GM12891 (cell line): ENCODE data around the gene BMI1.

ENCODE experiments used
- DNase-seq: peaks from one replicate; pipeline ENCODE4 v3.0.0; 2011; ENCODE audit warnings: low spot score; ENCODE audit not compliant: insufficient read length
- FAIRE-seq: peaks from 2 replicates; lab custom pipeline; 2011; peaks lifted over from hg19 to GRCh38; lab: Jason Lieb, UNC
- PAX5 ChIP-seq: IDR thresholded peaks from 2 replicates; pipeline ENCODE4 v1.6.1; 2011; ENCODE audit warnings: low read length, moderate library complexity, mild to moderate bottlenecking; ENCODE audit not compliant: insufficient read depth, severe bottlenecking
- POLR2A ChIP-seq: IDR thresholded peaks from 2 replicates; pipeline ENCODE4 v1.6.1; 2011; ENCODE audit warnings: low read depth, low read length, control low read depth
- POLR2AphosphoS5 ChIP-seq: IDR thresholded peaks from 2 replicates; pipeline ENCODE4 v1.6.1; 2011; ENCODE audit warnings: low read depth, low read length, control low read depth
- POU2F2 ChIP-seq: IDR thresholded peaks from 2 replicates; pipeline ENCODE4 v1.6.1; 2011; ENCODE audit warnings: low read depth, mild to moderate bottlenecking, control low read depth, low read length, moderate library complexity
- SPI1 ChIP-seq: IDR thresholded peaks from 2 replicates; pipeline ENCODE4 v1.6.1; 2011; ENCODE audit warnings: low read depth, low read length, control low read depth
- TAF1 ChIP-seq: IDR thresholded peaks from 2 replicates; pipeline ENCODE4 v1.6.1; 2011; ENCODE audit warnings: low read depth, low read length, control low read depth

BMI1 gene

DNA sequence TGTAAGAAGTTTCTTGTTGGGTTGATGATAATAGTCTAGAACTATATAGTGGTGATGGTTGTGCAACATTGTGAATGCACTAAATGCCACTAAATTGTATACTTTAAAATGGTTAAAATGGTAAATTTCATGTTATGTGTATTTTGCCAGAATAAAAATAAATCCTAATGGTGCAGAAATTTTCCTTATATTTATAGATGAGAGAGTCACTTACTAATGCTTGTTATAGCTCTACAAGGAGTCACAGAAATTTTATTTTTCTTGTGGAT lies 45.5 kb downstream of the BMI1 start:
- no peak for FAIRE-seq
- no peak for DNase-seq
- no peak for TF ChIP-seq POLR2AphosphoS5
- TF ChIP-seq TAF1, result no peak
- TF ChIP-seq PAX5, result no peak
- TF ChIP-seq SPI1, result no peak
- TF ChIP-seq POU2F2, result no peak
- TF ChIP-seq POLR2A, result no peak

DNA sequence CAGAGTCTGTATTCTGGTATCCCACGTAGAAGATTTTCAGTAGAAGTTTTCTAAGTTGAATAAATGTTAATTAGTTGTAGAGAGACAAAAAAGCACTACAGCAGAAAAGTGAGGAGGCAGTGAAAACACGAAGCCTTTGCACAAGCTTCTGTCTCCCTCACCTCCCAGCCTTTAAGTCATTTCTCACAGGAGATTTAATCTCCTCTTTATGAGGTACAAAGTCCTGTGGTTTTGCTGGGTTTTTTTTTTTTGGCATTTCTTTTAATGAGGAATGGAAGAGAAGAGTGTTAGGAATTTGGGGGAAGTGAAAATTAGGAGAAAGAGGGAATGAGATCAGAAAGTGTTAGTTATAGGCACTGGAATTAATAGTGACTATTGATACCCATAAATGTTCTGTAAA lies 45.9 kb downstream of the BMI1 start:
- no peak for DNase-seq
- TF ChIP-seq TAF1, result no peak
- no peak for FAIRE-seq

DNA sequence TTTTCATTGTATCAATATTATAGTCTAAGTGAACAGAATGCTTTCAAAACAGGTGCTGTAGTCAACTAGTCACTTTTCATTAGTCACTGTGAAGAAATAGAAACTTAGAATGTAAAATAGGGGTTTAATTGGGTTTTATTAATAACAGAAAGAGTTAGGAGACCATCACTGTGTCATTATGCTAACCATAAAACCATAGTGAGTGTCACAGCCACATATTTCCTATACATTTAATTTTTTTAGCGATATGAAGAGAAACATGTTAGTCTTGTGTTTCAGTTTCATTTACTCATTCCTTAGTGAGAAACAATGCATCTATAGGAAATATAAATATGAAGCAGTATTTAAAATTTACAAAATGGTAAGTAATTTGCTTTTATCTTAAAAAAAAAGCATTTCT lies 46.6 kb downstream of the BMI1 start:
- TF ChIP-seq TAF1, result no peak
- no peak for TF ChIP-seq PAX5
- no peak for TF ChIP-seq SPI1
- no peak for TF ChIP-seq POU2F2
- TF ChIP-seq POLR2AphosphoS5, result no peak
- TF ChIP-seq POLR2A, result no peak
- FAIRE-seq (no peak), DNase-seq (no peak)

DNA sequence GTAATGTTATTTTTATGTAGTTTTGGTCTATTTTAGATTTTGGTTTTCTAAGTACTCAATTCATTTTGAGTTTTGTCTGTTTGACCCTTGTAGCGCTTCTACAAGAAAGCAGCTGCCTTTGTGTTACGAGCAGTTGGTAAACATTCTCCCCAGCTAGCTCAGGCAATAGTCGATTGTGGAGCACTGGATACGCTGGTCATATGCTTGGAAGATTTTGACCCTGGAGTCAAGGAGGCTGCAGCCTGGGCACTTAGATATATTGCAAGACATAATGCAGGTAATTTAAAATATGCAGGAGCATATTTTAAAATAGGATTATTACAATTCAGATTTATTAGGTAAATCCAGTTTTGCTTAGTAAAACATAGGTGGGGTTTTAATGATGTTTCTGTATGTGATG lies 47.5 kb downstream of the BMI1 start:
- DNase-seq, result no peak
- no peak for FAIRE-seq

DNA sequence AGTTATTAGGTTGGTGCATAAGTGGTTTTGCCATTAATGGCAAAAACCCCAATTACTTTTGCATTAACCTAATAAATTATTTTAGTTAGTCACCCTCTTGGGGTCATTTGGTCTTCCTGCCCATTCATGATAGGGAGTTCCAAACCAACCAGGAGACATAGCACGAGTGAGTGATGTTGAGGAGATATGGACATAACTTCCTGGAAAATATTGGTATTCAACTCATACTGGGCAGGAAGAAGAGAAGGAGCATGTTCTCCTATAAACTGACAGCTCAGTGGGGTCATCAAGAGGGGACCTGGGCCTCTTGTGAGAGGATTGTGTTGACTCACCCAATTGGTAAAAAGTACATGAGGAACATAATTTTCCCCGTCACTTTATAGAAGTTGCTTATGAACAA lies 48.1 kb downstream of the BMI1 start:
- DNase-seq, result no peak
- TF ChIP-seq SPI1 (no peak), POLR2AphosphoS5 (no peak), POU2F2 (no peak), TAF1 (no peak), POLR2A (no peak), PAX5 (no peak)
- no peak for FAIRE-seq

More for the DNA sequence above, 47.5 kb downstream of the BMI1 start:
- TF ChIP-seq POLR2A, result no peak
- TF ChIP-seq POLR2AphosphoS5, result no peak
- no peak for TF ChIP-seq SPI1
- no peak for TF ChIP-seq POU2F2
- no peak for TF ChIP-seq PAX5
- no peak for TF ChIP-seq TAF1

DNA sequence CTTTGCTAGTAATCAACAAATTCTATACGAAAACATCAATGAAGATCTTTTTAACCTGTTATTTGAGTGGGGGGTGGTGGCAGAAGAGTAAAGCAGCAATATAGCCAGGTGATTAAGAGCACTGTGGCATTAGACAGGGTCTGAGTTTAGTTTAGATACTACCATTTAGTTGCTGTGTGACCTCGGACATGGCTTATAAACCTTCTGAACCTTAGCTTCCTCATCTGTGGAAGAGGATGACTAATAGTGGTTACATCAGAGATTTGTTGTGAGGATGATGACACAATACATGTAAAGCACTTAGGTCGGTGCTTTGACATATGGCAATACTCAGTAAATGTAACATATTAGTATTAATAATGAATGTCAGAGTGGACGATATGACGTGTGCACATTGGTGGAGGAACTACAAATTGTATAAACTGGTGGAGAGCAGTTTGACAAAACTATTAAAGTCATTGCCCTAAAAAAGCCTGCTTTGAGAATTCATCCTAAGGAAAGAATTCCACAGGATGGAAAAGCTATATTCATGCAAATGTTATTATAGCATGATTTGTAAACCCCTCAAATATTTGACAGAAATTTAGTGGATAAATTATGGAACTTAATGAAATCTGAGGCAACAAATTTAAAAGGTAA lies 48.7 kb downstream of the BMI1 start:
- DNase-seq (no peak), FAIRE-seq (peak; percentile 52)
- no peak for TF ChIP-seq POU2F2
- TF ChIP-seq SPI1, result no peak
- no peak for TF ChIP-seq POLR2AphosphoS5
- no peak for TF ChIP-seq POLR2A
- TF ChIP-seq PAX5, result no peak
- TF ChIP-seq TAF1, result no peak

DNA sequence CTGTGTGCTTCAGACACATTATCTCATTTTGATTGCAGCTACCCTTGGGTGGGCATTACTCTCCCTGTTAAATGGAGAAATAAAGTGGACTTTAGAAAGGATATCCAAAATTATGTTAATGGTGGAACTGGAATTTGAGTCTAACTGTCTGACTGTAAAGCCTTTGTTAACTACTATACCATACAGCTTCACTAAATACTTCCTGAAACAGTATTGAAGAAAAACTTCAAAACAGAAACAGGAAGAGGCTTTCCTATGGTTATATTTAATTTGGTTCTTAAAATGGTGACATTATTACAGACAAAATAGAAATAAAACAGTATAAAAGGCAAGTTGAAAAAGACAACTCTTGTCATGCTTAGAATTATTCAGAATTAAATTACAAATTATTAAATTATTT lies 49.4 kb downstream of the BMI1 start:
- DNase-seq, result no peak

DNA sequence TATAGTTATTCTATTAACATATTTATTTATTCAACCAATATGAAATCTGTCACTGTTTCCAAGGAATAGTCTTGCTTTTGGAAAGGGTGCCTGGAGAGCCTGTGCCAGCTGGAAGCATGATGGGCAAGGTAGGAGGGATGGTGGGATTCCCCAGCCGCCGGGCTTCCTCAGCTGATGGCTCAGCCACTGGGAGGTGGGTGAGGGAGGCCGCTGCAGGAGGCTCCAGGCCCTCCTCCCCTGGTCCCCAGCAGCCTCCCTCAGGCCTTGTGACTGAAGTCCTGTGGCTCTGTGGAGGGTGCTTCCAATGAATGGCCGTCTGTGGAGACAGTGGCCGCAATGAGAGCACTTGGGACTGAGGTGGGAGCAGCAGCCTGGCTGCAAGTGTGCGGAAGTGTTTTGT lies 51.4 kb downstream of the BMI1 start:
- no peak for TF ChIP-seq POLR2A
- no peak for TF ChIP-seq SPI1
- TF ChIP-seq POU2F2, result no peak
- no peak for DNase-seq
- no peak for FAIRE-seq

More for the DNA sequence above, 49.4 kb downstream of the BMI1 start:
- no peak for FAIRE-seq
- TF ChIP-seq TAF1, result no peak
- TF ChIP-seq POLR2A, result no peak
- no peak for TF ChIP-seq POLR2AphosphoS5
- TF ChIP-seq PAX5, result no peak
- no peak for TF ChIP-seq POU2F2
- TF ChIP-seq SPI1, result no peak

DNA sequence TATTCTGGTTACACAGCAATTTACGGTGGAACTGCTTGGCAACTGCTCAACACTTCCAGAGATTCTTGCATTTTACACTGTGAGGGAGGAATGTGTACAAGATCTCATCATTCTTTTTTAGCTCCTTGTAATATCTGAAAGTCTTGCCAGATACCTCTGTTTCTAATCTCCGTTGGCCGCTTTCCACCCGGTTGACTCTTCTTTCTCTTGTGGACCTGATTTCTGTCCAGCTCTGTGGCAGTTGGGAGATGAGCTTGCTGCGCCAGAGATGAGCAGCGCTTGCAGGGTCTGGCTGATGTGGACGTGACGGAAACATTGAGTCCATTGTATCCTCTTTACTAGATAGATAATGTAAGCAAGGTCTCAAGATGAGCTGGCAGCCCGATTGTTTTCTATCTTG lies 52.0 kb downstream of the BMI1 start:
- no peak for DNase-seq
- TF ChIP-seq POLR2AphosphoS5 (no peak), POU2F2 (no peak), PAX5 (no peak), TAF1 (no peak), POLR2A (no peak), SPI1 (no peak)
- no peak for FAIRE-seq

DNA sequence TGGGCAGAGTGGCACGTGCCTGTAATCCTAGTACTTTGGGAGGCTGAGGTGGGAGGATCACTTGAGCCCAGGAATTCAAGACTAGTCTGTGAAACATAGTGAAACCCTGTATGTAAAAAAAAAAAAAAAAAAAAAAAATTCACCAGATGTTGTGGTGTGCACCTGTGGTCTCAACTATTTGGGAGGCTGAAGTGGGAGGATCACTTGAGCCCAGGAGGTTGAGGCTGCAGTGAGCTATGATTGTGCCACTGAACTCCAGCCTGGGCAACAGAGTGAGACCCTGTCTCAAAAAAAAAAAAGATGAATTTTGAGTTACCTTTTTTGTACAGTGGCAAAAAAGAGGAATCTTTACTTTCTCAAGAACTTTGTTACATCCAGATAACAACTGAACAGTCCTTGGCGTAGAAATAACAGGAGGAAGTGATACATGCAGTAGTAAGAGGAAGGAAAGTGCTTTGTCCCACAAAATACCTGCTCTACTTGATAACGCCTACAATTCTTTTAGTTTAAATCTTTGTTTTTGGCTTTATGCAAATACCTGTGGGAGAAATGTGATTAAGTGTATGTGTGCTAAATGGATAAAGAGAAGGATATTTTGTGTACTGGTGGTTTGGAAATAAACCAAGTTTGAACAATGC lies 53.7 kb downstream of the BMI1 start:
- TF ChIP-seq TAF1 (no peak), PAX5 (no peak), SPI1 (peak; percentile 65)
- peak; percentile 47 for FAIRE-seq
- DNase-seq, result no peak
